Measurements from ENCODE around the gene FBXO8.

The FBXO8 gene

GRCh38 chr4:174318829-174319764 is 35.6 kb upstream of the FBXO8 start:
- no peak overlapping the region for H3K4me3 ChIP-seq (ENCODE audit: low read depth, low read length)
- DNase-seq (ENCODE audit: low read depth) = peak; percentile 48
- TF ChIP-seq MAX (IDR thresholded peaks at IDR 0.05; ENCODE audit: low read depth, low read length) (no peak), CTCF (IDR thresholded peaks at IDR 0.05; ENCODE audit: low read depth, low read length) (no peak), POLR2A (IDR thresholded peaks at IDR 0.05; ENCODE audit: extremely low read depth, insufficient read length) (no peak), MYC (IDR thresholded peaks at IDR 0.05; ENCODE audit: low read depth, low read length) (no peak)

- no peak overlapping the region for H3K4me3 ChIP-seq (ENCODE audit: low read depth, low read length)
- no peak for TF ChIP-seq POLR2A (IDR thresholded peaks at IDR 0.05; ENCODE audit: extremely low read depth, insufficient read length)
- TF ChIP-seq MYC (IDR thresholded peaks at IDR 0.05; ENCODE audit: low read depth, low read length) = no peak
- no peak for TF ChIP-seq MAX (IDR thresholded peaks at IDR 0.05; ENCODE audit: low read depth, low read length)
- TF ChIP-seq CTCF (IDR thresholded peaks at IDR 0.05; ENCODE audit: low read depth, low read length) = no peak
- no peak for DNase-seq (ENCODE audit: low read depth)
These were observed 34.1 kb upstream of the FBXO8 start for GRCh38 chr4:174317531-174317930.

- no peak for TF ChIP-seq MYC (IDR thresholded peaks at IDR 0.05; ENCODE audit: low read depth, low read length)
- TF ChIP-seq POLR2A (IDR thresholded peaks at IDR 0.05; ENCODE audit: extremely low read depth, insufficient read length) = no peak
- no peak for TF ChIP-seq CTCF (IDR thresholded peaks at IDR 0.05; ENCODE audit: low read depth, low read length)
- TF ChIP-seq MAX (IDR thresholded peaks at IDR 0.05; ENCODE audit: low read depth, low read length) = no peak
- no peak overlapping the region for H3K4me3 ChIP-seq (ENCODE audit: low read depth, low read length)
- DNase-seq (ENCODE audit: low read depth) = no peak
These were observed 33.5 kb upstream of the FBXO8 start for GRCh38 chr4:174316954-174317353.

GRCh38 chr4:174316546-174316945 is 33.1 kb upstream of the FBXO8 start:
- no peak for DNase-seq (ENCODE audit: low read depth)
- H3K4me3 ChIP-seq (ENCODE audit: low read depth, low read length) = no peak overlapping the region
- no peak for TF ChIP-seq POLR2A (IDR thresholded peaks at IDR 0.05; ENCODE audit: extremely low read depth, insufficient read length)
- no peak for TF ChIP-seq CTCF (IDR thresholded peaks at IDR 0.05; ENCODE audit: low read depth, low read length)
- no peak for TF ChIP-seq MAX (IDR thresholded peaks at IDR 0.05; ENCODE audit: low read depth, low read length)
- no peak for TF ChIP-seq MYC (IDR thresholded peaks at IDR 0.05; ENCODE audit: low read depth, low read length)

GRCh38 chr4:174314770-174315169 is 31.3 kb upstream of the FBXO8 start:
- DNase-seq (ENCODE audit: low read depth) = peak; percentile 32
- TF ChIP-seq MAX (IDR thresholded peaks at IDR 0.05; ENCODE audit: low read depth, low read length) = no peak
- TF ChIP-seq CTCF (IDR thresholded peaks at IDR 0.05; ENCODE audit: low read depth, low read length) = no peak
- no peak for TF ChIP-seq POLR2A (IDR thresholded peaks at IDR 0.05; ENCODE audit: extremely low read depth, insufficient read length)
- no peak for TF ChIP-seq MYC (IDR thresholded peaks at IDR 0.05; ENCODE audit: low read depth, low read length)
- H3K4me3 ChIP-seq (ENCODE audit: low read depth, low read length) = no peak overlapping the region

Data from NB4 (cell line).